ENCODE measurements around the gene DMWD. TPM values are rescaled to one million over a fixed set of nuclear protein-coding genes. Genes with fewer than 3 reads are reported as not detected.
"Not testable (repeated sequence)": the region's sequence is repeated elsewhere in the genome, so short reads cannot be mapped to it uniquely, and the experiment has no call there.

DMWD gene
- total RNA-seq, 3 donors from 2014 or later (not counting 1 experiment from before 2014, with no cell fraction given), result 66.2 to 82.1 (median 66.3) TPM

GRCh38 chr19:45804140-45804958 is 11.7 kb upstream of the DMWD start:
- ATAC-seq (no peak), DNase-seq (no peak)
- H3K4me3 Mint-ChIP-seq, result no peak overlapping the region
- 92% methylated on average over 57 of the region's 57 CpGs for WGBS (ENCODE audit: insufficient coverage)
- no peaks in the 10 kb centered on the region for H3K9me3 ChIP-seq (ENCODE audit: control insufficient read depth, insufficient read depth, low read length)
- no peaks in the 10 kb centered on the region for H3K36me3 ChIP-seq (ENCODE audit: control insufficient read depth, insufficient read depth, low read length)
- no peaks in the 10 kb centered on the region for H3K4me1 Mint-ChIP-seq
- H3K27me3 Mint-ChIP-seq (ENCODE audit: low read depth in 2 of 2), result peaks cover 0 to 6% of the 10 kb centered on the region in 2 donors
- no peaks in the 10 kb centered on the region for H3K27me3 ChIP-seq (ENCODE audit: control insufficient read depth, insufficient read depth, low read length)
- no peak for TF ChIP-seq CTCF (IDR thresholded peaks at IDR 0.05)
- intact Hi-C loops (cut with micrococcal nuclease), result no loop called here
- no peak overlapping the region for H3K27ac Mint-ChIP-seq
- H3K27ac ChIP-seq (ENCODE audit: low read length), result no peak overlapping the region
- H3K4me3 ChIP-seq (ENCODE audit: low read length), result no peak overlapping the region
- no peaks in the 10 kb centered on the region for H3K36me3 Mint-ChIP-seq
- H3K4me1 ChIP-seq (ENCODE audit: control insufficient read depth, insufficient read depth, low read length), result peaks cover under 1% of the 10 kb centered on the region
- no peaks in the 10 kb centered on the region for H3K9me3 Mint-ChIP-seq

GRCh38 chr19:45801603-45802175 is 9.0 kb upstream of the DMWD start:
- no peak for TF ChIP-seq CTCF (IDR thresholded peaks at IDR 0.05)
- intact Hi-C loops (cut with micrococcal nuclease), result no loop called here
- Mint-ChIP-seq H3K9me3 (no peaks in the 10 kb centered on the region), H3K27me3 (ENCODE audit: low read depth in 2 of 2) (peaks cover 0 to 14% of the 10 kb centered on the region in 2 donors), H3K36me3 (no peaks in the 10 kb centered on the region), H3K27ac (no peak overlapping the region), H3K4me3 (no peak overlapping the region), H3K4me1 (peaks cover 0 to 5% of the 10 kb centered on the region in 2 donors)
- no peak for ATAC-seq
- no peak overlapping the region for H3K4me3 ChIP-seq (ENCODE audit: low read length)
- no peaks in the 10 kb centered on the region for H3K4me1 ChIP-seq (ENCODE audit: control insufficient read depth, insufficient read depth, low read length)
- H3K27me3 ChIP-seq (ENCODE audit: control insufficient read depth, insufficient read depth, low read length), result no peaks in the 10 kb centered on the region
- no peak overlapping the region for H3K27ac ChIP-seq (ENCODE audit: low read length)
- H3K9me3 ChIP-seq (ENCODE audit: control insufficient read depth, insufficient read depth, low read length), result no peaks in the 10 kb centered on the region
- no peak for DNase-seq
- H3K36me3 ChIP-seq (ENCODE audit: control insufficient read depth, insufficient read depth, low read length), result no peaks in the 10 kb centered on the region
- 88% methylated on average over 7 of the region's 7 CpGs for WGBS (ENCODE audit: insufficient coverage)

- TF ChIP-seq CTCF (IDR thresholded peaks at IDR 0.05), result no peak
- no peak overlapping the region for H3K27ac Mint-ChIP-seq
- no peak overlapping the region for H3K4me3 Mint-ChIP-seq
- peaks cover 0 to 5% of the 10 kb centered on the region in 2 donors for H3K4me1 Mint-ChIP-seq
- Histone ChIP-seq H3K27ac (ENCODE audit: low read length) (no peak overlapping the region), H3K27me3 (ENCODE audit: control insufficient read depth, insufficient read depth, low read length) (peaks cover 5% of the 10 kb centered on the region), H3K4me1 (ENCODE audit: control insufficient read depth, insufficient read depth, low read length) (no peaks in the 10 kb centered on the region), H3K9me3 (ENCODE audit: control insufficient read depth, insufficient read depth, low read length) (no peaks in the 10 kb centered on the region), H3K36me3 (ENCODE audit: control insufficient read depth, insufficient read depth, low read length) (no peaks in the 10 kb centered on the region), H3K4me3 (ENCODE audit: low read length) (no peak overlapping the region)
- ATAC-seq (no peak), DNase-seq (no peak)
- 86% methylated on average over 8 of the region's 8 CpGs for WGBS (ENCODE audit: insufficient coverage)
- H3K36me3 Mint-ChIP-seq, result no peaks in the 10 kb centered on the region
- H3K27me3 Mint-ChIP-seq (ENCODE audit: low read depth in 2 of 2), result peaks cover 0 to 14% of the 10 kb centered on the region in 2 donors
- intact Hi-C loops (cut with micrococcal nuclease), result no loop called here
- no peaks in the 10 kb centered on the region for H3K9me3 Mint-ChIP-seq
These were observed 7.5 kb upstream of the DMWD start for GRCh38 chr19:45800070-45800553.

GRCh38 chr19:45799541-45799940 is 6.9 kb upstream of the DMWD start:
- H3K27ac Mint-ChIP-seq; H3K27ac ChIP-seq (ENCODE audit: low read length); H3K36me3 Mint-ChIP-seq; H3K4me3 ChIP-seq (ENCODE audit: low read length); H3K4me1 ChIP-seq (ENCODE audit: control insufficient read depth, insufficient read depth, low read length); DNase-seq; H3K4me3 Mint-ChIP-seq; H3K36me3 ChIP-seq (ENCODE audit: control insufficient read depth, insufficient read depth, low read length); H3K4me1 Mint-ChIP-seq; ATAC-seq; H3K9me3 ChIP-seq (ENCODE audit: control insufficient read depth, insufficient read depth, low read length); H3K27me3 ChIP-seq (ENCODE audit: control insufficient read depth, insufficient read depth, low read length); H3K9me3 Mint-ChIP-seq: not testable (repeated sequence)
- WGBS (ENCODE audit: insufficient coverage), result 86% methylated on average over 5 of the region's 5 CpGs
- peaks cover 0 to 18% of the 10 kb centered on the region in 2 donors for H3K27me3 Mint-ChIP-seq (ENCODE audit: low read depth in 2 of 2)
- intact Hi-C loops (cut with micrococcal nuclease), result loop anchor here (1.0 kb wide), 1 partner anchor 29 kb away; no protein-coding TSS in a partner anchor

Data from natural killer cell (primary cell).